GM19351 (cell line): Measurements from ENCODE around the gene SLC16A1.
"Not testable (repeated sequence)": the region's sequence is repeated elsewhere in the genome, so short reads cannot be mapped to it uniquely, and the experiment has no call there.

Experiments
- ATAC-seq: cut with Tn5 transposase; IDR thresholded peaks from one replicate; pipeline ENCODE4 v1.9.1; 2021; ENCODE audit warnings: mild to moderate bottlenecking, moderate library complexity; ENCODE audit not compliant: unreplicated experiment

SLC16A1 gene

GRCh38 chr1:112887599-112888283, 68.3 kb downstream of the SLC16A1 start:
- ATAC-seq = no peak

GRCh38 chr1:112884996-112885395, 71.0 kb downstream of the SLC16A1 start:
- not testable (repeated sequence) for ATAC-seq

DNA sequence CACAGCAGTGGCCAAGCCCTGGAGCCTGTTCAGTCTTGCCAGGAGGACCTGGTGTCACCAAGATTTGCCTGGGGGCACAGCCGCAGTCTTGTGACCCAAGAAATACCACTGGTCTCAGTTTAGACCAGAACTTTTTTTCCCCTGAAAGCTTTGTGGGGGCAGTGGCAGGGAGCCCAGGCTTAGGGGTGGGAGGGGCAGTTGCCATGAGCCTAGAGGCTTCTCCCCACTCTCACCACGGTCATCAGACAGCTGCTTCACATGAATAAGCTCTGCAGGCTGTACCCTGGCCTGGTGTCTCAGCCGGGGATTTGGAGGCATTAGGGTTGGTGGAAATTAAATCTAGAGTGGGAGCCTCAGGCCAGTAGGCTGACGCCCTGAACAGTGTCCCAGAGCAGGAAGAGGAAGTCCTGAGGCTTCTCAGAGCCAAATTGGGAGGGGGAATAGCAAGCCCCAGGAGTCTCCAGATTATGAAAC, 73.7 kb downstream of the SLC16A1 start:
- no peak for ATAC-seq

DNA sequence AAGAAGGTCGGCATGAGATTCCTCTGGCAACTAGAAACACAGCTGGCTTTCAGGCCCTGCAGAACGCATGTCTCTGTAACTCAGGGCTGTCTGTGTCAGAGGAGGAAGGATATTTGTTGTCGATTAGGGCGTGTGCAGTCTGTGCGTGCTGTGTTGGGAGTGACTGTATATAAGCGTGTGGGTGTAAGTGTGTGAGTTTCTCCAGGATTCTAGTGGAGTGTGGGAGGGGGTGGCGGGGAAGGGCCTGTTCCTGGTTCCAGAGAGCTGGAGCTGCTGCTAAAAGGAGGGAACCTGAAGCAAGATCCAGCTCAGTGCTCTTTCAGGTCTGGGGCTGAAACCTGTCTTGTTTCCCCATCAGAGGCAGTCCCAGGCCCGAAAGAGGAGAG, 74.3 kb downstream of the SLC16A1 start:
- ATAC-seq = no peak

DNA sequence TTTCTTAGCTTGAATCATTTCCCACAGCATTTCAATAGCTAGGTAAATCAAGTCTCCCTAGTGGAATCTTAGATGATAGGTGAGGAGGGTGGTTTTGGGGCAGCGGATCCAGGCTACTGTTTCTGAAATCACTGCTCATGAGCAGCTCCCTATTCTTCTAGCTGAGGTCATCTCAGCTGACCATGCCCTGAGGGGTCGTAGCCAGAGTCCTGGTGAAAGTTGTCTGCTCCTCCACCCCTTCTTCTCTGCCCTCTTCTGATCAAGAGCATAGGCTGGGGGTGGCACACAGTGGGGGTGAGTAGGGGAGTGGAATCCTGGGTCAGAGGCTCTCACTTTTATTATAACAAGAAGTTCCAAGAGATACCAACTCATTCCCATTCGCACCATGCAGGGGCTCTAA, 76.2 kb downstream of the SLC16A1 start:
- ATAC-seq = no peak

DNA sequence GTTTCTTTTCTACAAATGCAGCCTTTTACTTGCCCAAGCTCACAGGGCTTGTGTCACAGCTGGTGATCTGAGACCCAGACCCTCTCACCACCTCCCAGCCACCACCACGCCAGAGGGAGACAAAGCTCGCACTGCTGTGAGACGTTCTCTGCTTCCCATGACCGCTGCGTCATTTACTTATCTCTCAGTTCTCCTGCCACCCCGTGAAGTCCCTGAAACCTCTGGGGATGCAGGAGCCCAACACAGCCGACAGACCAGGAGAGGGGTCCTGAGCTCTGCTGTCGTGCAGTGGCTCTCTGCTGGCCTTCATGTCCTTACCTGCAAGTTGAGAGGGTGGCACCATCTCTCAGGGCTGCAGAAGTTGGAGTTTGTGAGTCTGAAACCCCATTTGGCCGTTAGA, 77.7 kb downstream of the SLC16A1 start:
- ATAC-seq = no peak

- no peak for ATAC-seq
These were observed 78.2 kb downstream of the SLC16A1 start for GRCh38 chr1:112877750-112878149.

DNA sequence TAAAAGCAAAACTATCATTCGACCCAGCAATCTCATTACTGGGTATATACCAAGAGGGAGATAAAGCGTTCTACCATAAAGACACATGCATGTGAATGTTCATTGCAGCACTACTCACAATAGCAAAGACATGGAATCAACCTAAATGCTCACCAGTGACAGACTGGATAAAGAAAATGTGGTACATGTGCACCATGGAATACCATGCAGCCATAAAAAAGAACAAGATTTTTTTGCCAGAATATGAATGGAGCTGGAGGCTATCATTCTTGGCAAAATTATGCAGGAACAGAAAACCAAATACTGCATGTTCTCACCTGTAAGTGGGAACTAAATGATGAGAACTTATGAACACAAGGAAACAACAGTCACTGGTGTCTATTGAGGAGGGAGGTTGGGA, 79.7 kb downstream of the SLC16A1 start:
- ATAC-seq = no peak

GRCh38 chr1:112872551-112872962, 83.4 kb downstream of the SLC16A1 start:
- ATAC-seq = no peak

DNA sequence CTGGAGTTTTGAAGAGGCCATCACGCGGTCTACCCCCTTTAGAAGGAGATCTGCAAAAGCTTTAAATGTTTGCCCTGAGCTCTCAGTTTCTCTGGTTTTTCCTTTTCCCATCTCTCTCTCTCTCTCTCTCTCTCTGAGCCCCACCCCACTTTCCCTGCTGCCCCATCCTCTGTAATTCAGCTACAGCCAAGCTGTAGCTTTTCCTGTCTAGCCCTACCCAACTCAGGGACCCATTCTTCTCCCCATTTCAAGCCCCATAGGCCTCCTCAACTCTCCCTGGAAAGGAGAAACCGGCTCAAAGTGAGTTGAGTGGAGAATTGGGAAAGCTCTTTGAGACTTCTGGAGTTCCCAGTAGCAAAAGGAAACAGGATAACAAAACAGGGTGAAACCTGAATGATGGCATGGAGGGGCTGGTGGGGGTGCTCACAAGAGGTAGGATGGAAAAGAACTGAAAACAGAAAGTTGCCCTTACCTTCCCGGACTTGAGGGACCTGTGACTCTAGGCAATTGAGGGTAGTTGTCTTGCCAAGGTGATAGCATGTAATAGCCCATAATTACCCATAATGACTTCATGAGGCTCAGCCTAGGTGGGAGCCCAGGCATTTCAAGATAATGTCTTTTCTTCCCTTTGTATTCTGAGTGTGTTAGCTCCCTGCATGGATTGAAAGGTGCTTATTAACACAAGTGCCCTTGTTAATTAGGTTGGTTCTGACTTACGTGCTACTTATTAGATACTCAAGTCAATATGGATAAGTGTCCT, 84.9 kb downstream of the SLC16A1 start:
- ATAC-seq = no peak

- ATAC-seq = no peak
These were observed 86.1 kb downstream of the SLC16A1 start for GRCh38 chr1:112869895-112870294.

DNA sequence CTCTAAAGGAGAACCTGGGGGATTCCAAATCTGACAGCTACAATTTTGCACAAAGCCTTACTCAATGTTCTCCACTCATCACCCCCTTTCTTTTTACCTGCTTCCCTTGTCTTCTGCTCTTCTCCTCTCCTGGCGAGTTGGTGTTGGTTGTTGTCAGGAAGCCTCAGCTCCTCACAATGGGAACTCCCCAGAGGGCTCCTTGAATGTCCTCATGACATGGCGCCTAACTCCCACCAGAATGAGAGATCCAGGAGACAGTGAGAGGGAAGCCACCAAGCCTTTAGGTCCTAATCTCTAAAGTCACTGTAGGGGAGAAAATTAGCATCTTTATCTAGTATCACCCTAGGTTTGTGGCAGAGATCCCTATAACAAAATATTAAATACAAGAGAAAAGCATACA, 87.8 kb downstream of the SLC16A1 start:
- ATAC-seq = no peak

GRCh38 chr1:112866981-112867380, 89.0 kb downstream of the SLC16A1 start:
- ATAC-seq = no peak

DNA sequence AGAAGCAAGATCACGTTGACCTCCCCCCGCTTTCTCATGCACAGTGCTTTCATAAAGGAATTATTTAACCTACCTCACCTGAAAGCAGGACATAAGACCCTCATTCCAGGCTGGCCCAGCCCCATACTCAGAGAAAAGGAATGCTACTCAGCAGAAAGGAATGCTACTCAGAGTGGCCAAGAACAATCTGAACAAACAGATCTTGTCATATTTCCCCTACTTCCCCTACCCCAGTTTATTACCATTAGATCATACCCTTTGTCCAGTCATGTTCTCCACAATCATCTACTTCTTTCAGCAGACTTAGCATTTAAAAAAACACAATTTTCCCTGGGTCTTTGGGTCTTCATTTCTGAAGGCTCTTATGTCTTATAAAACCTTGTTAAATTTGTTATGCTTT, 89.8 kb downstream of the SLC16A1 start:
- no peak for ATAC-seq

GRCh38 chr1:112862753-112863426, 93.1 kb downstream of the SLC16A1 start:
- no peak for ATAC-seq
